Measurements from ENCODE around the gene SPRR3.

Gene SPRR3, protein sequence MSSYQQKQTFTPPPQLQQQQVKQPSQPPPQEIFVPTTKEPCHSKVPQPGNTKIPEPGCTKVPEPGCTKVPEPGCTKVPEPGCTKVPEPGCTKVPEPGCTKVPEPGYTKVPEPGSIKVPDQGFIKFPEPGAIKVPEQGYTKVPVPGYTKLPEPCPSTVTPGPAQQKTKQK

DNA sequence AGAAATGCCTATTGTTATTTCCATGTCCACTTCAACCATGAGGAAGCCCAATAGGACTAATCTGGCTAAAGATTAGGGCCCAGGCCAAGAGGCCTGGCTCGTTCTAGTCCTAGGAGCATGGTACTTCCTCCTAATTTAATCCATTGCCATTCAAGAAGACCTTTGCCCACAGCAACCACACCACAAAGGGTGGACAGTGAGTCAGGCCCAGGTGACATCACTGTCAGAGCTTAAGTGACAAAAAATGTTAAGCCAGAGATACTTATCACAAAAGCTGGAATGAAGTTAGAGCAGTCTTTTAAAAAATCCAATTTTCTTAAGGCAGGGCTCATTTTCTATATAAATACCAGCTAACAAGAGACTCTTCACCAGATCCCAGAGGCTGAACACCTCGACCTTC is at the start of gene SPRR3:
Gene SPRR3, plus strand, starts transcription at position 368 of the 400 bp plus-strand sequence. CDS start 1,272 bp downstream, outside the sequence.
- no peaks in the 10 kb centered on the region for H3K4me1 Mint-ChIP-seq (ENCODE audit: low read depth)
- H3K9me3 Mint-ChIP-seq, result no peaks in the 10 kb centered on the region
- H3K27me3 Mint-ChIP-seq, result peaks cover 20% of the 10 kb centered on the region
- no peak within 1 kb of the TSS for H3K27ac Mint-ChIP-seq
- H3K36me3 Mint-ChIP-seq (ENCODE audit: low read depth), result no peaks in the 10 kb centered on the region
- no peak within 1 kb of the TSS for H3K4me3 Mint-ChIP-seq

DNA sequence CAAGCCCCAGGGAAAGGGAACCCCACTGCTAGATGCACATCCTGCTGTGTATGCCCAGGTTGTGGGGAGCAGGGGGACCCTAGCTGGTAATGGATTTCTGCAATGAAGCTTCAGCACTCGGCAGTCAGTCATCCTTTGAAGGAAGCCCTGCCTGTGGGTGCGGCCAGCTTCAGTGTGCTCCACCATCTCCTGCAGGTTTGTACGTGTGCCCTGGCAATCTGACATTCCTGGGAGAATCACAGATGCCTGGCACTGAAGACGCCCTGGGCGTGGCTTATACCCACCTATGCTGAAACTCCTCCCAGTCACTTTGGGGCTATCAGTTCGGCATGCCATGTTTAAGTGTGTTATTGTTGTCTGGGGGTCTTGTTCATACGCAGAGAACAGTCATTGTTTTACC is 47.8 kb upstream of the SPRR3 start:
- Mint-ChIP-seq H3K9me3 (no peaks in the 10 kb centered on the region), H3K4me1 (ENCODE audit: low read depth) (no peaks in the 10 kb centered on the region), H3K27ac (no peak overlapping the region), H3K4me3 (no peak overlapping the region), H3K36me3 (ENCODE audit: low read depth) (no peaks in the 10 kb centered on the region), H3K27me3 (peaks cover 4% of the 10 kb centered on the region)

DNA sequence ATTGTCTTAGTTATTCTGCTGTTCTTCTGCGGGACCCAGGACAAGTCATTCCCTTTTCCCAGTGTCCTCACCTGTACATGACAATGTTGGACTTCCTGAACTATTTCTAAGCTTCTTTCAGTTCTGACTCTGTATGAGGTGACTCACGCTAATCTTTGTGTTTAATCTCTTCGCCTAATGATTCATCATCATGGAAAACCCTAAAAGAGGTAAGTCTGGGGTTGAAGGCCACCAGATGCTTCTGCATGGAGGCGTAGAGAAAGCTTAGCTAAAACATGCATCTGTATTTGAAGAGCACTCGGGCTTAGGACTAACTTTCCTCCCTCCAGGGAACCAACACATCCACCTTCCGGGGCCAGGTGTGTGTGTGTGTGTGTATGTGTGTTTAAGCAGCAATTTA is 47.1 kb upstream of the SPRR3 start:
- H3K27ac Mint-ChIP-seq, result no peak overlapping the region
- peaks cover 4% of the 10 kb centered on the region for H3K27me3 Mint-ChIP-seq

DNA sequence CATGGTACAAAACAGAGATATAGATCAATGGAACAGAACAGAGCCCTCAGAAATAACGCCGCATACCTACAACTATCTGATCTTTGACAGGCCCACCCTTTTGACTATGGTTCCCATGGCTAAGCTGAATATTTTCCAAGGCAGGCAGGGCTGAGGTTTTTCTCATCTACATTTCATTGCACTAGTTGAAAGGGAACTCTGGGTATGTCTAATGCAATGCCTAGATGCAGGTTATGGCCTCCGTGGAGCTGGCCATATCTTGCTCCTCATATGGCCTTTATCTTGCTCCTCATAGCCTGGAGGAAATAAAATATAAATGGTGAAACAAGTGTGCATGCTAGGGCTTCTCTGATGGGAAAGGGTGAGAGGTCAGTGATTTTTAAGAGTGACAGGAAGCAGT is 44.0 kb upstream of the SPRR3 start:
- Mint-ChIP-seq H3K4me3 (no peak overlapping the region), H3K27ac (no peak overlapping the region), H3K9me3 (no peaks in the 10 kb centered on the region), H3K4me1 (ENCODE audit: low read depth) (no peaks in the 10 kb centered on the region), H3K36me3 (ENCODE audit: low read depth) (no peaks in the 10 kb centered on the region), H3K27me3 (peaks cover 3% of the 10 kb centered on the region)

More for the DNA sequence above, 47.1 kb upstream of the SPRR3 start:
- H3K36me3 Mint-ChIP-seq (ENCODE audit: low read depth), result no peaks in the 10 kb centered on the region
- no peak overlapping the region for H3K4me3 Mint-ChIP-seq
- no peaks in the 10 kb centered on the region for H3K9me3 Mint-ChIP-seq
- H3K4me1 Mint-ChIP-seq (ENCODE audit: low read depth), result no peaks in the 10 kb centered on the region

DNA sequence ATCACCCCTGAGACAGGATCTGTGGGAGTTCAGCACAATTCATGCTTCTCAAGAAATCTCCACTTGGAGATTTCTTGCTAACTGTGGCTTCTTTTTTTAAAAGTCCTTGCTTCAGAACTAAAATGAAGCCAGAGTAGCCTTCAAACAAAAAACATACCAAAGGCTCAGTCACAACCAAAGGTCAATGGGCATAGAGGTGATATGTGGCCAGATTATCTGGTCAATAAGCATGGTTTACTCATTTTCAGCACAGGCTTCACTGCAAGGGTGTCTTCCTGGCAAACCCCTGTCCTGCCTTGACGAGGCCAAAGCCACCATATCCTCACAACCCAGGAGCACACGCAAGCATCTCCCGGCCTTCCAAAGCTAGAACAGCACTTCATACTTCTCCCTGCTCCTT is 42.3 kb upstream of the SPRR3 start:
- Mint-ChIP-seq H3K27me3 (peaks cover 6% of the 10 kb centered on the region), H3K4me1 (ENCODE audit: low read depth) (no peaks in the 10 kb centered on the region), H3K27ac (no peak overlapping the region), H3K36me3 (ENCODE audit: low read depth) (no peaks in the 10 kb centered on the region), H3K4me3 (no peak overlapping the region), H3K9me3 (no peaks in the 10 kb centered on the region)

DNA sequence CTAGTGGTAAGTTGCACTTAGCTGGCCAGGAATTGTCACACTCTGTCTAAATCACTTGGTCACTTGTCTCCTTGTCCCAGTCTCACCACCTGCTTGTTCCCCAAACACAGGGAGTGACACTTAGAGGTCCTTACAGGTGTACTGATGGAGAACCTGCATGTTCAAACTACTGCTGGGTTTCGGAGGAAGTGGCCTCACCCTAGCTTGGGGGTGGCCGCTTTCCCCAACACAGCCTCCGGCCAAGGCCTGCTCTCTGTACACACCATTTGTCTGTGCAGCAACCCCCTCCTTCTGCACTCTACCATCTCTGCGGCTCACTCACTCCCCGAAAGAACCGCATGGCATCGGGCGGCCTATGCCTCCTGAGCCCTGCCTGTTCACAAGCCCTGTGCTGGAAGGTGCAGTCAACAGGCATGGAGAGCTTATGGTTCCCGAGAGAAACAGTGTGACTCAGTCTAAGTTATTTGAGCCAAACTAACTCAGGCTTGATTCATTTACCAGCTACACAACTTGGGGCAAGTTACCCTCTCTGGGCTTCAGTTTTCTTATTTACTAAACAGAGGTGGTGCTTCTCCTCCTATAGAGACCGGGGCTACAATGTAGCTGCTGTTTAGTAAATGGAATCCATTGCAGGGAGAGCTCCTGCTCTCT is 41.6 kb upstream of the SPRR3 start:
- Mint-ChIP-seq H3K36me3 (ENCODE audit: low read depth) (no peaks in the 10 kb centered on the region), H3K9me3 (no peaks in the 10 kb centered on the region), H3K4me3 (no peak overlapping the region), H3K4me1 (ENCODE audit: low read depth) (no peaks in the 10 kb centered on the region), H3K27ac (no peak overlapping the region), H3K27me3 (peaks cover 7% of the 10 kb centered on the region)

DNA sequence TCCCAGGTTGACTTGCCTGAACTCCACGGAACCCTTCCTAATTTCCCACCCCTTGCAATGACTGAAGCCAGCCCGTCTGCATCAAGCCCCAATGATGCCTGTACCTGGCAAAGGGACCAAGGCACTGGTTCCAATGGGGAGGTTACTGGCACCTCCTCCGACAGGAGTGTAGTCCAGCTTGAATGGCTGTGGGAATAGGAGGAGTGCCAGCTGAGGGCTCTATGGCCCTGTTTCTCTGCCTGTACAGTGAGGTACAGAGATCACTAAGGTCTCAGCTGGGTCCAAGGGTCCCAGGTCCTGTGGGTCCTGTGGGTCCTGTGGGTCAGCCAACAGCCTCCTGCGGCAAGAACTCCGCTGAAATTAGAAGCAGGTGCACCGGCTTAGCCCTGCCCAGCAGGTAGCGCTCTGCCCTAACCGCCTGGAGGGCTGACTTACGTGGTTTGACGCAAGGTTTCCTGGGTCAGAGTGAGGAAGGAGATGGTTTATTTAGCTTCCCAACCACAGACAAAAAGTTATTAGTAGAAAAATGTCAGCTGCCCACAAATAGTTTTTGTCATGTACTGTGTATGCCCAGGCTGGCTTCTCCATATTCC is 41.0 kb upstream of the SPRR3 start:
- Mint-ChIP-seq H3K36me3 (ENCODE audit: low read depth) (no peaks in the 10 kb centered on the region), H3K9me3 (no peaks in the 10 kb centered on the region), H3K27ac (no peak overlapping the region), H3K27me3 (peaks cover 13% of the 10 kb centered on the region), H3K4me1 (ENCODE audit: low read depth) (no peaks in the 10 kb centered on the region), H3K4me3 (no peak overlapping the region)

DNA sequence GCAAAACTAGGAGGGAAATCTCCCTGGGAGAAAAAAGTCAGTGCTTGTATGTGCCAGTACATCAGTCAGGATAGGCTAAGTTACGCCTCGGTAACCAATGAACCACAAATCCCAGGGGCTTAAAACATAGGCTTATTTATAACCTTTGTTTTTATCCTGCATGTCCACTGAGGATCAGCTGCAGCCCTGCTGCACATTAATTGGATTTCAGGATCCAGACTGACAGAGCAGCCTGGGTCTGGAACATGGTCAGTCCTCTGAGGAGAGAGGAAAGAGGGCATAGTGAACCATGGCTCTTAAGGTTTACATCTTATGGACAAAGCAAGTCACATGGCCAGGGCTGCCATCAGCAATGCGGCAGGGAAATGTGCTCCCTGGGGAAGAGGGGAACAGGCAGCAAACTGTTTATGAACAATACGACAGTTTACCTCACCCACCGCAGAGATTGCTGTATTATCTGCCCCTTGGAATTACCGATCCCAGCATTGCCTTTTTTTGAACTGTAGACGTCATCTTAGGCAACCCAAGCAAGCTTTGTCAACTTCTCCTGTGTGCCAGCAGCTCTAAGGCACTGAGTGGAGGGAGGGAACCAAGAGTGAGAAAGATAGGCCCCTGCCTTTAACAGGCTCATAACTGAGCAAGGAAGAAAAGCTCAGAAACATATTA is 40.2 kb upstream of the SPRR3 start:
- no peaks in the 10 kb centered on the region for H3K36me3 Mint-ChIP-seq (ENCODE audit: low read depth)
- no peaks in the 10 kb centered on the region for H3K9me3 Mint-ChIP-seq
- no peak overlapping the region for H3K27ac Mint-ChIP-seq
- peaks cover 17% of the 10 kb centered on the region for H3K27me3 Mint-ChIP-seq
- no peak overlapping the region for H3K4me3 Mint-ChIP-seq
- H3K4me1 Mint-ChIP-seq (ENCODE audit: low read depth), result no peaks in the 10 kb centered on the region

DNA sequence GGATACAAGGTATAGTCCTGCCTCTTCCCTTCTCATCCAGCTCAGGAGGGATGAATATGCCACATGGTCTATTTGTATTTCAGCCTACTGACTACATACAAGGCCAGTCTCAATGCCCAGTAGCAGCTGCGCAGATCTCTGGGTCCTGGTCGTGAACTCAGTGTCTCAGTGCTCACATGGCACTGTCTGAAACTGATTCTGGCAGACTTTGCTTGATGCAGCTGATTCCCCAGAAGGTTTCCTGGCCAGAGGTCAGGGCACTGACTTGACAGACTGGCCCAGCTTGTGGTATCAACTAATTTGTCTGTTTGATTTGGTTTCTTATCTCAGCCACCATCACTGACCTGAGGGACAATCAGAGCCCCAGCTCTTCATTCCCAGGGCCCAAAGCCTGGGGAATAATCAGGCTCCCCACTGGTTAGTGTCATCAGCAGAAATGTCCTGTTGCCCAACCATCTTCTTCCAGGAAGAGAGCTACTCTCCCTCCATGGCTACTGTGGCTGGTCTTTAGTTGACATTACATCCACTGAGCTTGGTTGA is 38.6 kb upstream of the SPRR3 start:
- Mint-ChIP-seq H3K4me1 (ENCODE audit: low read depth) (no peaks in the 10 kb centered on the region), H3K4me3 (no peak overlapping the region), H3K27ac (no peak overlapping the region), H3K27me3 (peaks cover 17% of the 10 kb centered on the region), H3K36me3 (ENCODE audit: low read depth) (no peaks in the 10 kb centered on the region), H3K9me3 (no peaks in the 10 kb centered on the region)

DNA sequence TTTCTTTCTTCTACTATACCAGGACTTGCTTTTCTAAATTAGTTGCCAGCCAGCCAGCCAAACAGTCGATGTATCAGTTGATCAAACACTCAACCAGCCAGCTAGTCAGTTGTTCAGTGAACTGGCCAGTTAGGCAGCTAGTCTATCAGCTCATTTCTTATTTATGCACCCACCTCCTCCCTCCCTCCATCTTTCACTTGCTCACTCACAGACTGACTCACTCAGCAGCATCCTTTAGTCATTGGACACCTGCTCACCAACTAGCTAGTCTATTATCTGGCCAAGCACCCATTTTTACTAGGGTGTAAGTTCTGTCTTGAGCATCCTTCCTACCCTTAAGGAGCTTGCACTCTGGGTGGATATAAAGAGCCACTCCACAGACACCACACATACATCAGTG is 37.0 kb upstream of the SPRR3 start:
- Mint-ChIP-seq H3K27ac (no peak overlapping the region), H3K4me3 (no peak overlapping the region), H3K4me1 (ENCODE audit: low read depth) (no peaks in the 10 kb centered on the region), H3K9me3 (no peaks in the 10 kb centered on the region), H3K36me3 (ENCODE audit: low read depth) (no peaks in the 10 kb centered on the region), H3K27me3 (peaks cover 17% of the 10 kb centered on the region)

DNA sequence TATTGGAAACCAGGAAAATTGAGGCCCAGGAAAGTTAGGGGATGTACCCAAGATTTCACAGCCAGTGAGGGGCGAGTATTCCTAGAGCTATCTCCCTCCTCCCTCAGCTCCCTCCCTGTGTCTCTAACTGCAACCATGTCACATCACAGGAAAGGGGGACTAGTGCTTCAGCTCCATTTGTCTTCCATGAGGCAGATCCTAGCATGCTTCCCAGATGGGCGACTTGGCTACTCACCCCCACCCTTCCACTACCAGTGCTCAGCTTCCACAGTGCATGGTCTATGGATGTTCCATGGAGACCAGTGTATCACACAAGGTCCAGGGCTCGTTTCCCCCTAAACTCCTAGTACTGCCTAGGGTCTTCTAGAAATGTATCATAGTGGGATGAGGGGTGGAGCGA is 35.7 kb upstream of the SPRR3 start:
- Mint-ChIP-seq H3K36me3 (ENCODE audit: low read depth) (no peaks in the 10 kb centered on the region), H3K4me1 (ENCODE audit: low read depth) (no peaks in the 10 kb centered on the region), H3K27me3 (peaks cover 17% of the 10 kb centered on the region)

DNA sequence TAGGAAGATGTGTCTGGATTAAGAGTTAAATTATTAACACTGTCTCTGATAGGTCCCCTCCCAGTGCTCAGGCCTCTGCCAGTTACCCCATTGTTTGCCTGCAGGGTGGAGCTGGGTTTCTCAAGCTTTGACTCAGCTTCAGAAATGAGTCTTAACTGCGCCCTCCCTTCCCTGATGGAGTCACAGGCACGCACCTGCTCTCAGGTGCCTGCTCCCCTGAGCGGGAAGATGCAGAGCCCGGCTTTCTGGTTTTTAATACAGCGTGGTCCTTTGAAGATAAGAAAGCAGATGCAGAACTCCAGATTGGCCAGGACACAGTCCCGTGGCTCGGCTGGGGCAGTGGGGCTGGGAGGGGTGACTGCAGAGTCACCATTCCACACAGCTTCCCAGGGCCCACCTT is 34.3 kb upstream of the SPRR3 start:
- Mint-ChIP-seq H3K27me3 (peaks cover 14% of the 10 kb centered on the region), H3K36me3 (ENCODE audit: low read depth) (no peaks in the 10 kb centered on the region), H3K4me3 (no peak overlapping the region), H3K9me3 (no peaks in the 10 kb centered on the region), H3K4me1 (ENCODE audit: low read depth) (no peaks in the 10 kb centered on the region), H3K27ac (no peak overlapping the region)

More for the DNA sequence above, 35.7 kb upstream of the SPRR3 start:
- Mint-ChIP-seq H3K27ac (no peak overlapping the region), H3K9me3 (no peaks in the 10 kb centered on the region), H3K4me3 (no peak overlapping the region)

DNA sequence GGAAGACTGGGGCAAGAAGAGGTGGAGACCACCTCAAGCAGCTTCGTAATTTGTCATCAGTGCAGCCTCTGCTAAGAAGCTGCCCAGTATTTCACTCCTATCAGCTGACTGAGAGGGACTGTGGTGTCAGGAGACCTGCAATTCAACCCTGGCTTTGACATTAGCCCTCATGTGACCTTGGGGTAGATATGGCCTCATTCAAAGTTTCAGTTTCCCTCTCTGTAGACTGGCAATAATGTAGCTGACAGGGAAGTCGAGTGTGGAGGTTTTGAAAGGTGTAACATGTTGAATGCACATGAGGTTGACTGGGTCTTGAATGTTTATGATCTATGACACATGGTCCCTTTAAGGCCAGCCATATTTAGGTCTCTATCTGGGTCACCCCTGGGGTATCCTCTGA is 33.3 kb upstream of the SPRR3 start:
- Mint-ChIP-seq H3K9me3 (no peaks in the 10 kb centered on the region), H3K27ac (no peak overlapping the region), H3K27me3 (peaks cover 22% of the 10 kb centered on the region), H3K4me1 (ENCODE audit: low read depth) (no peaks in the 10 kb centered on the region), H3K4me3 (no peak overlapping the region), H3K36me3 (ENCODE audit: low read depth) (no peaks in the 10 kb centered on the region)

DNA sequence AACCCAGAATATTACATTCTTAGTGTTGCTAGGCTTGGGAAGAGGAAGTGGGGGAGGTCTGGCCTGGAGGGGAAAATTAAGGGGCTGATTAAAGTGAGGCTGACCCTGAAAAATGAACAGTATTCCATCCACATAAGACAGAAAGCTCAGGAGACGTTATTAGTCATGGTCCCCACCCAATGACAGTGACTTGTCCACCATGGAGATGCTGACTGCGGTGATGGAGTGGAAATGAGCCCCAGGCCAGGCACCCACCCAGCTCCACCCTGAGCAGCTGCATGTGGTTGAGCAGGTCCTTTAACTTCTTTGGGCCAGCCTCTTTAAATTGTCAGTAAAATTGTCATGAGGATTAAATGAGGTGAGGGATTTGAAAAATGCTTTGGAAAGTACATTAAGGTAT is 32.5 kb upstream of the SPRR3 start:
- Mint-ChIP-seq H3K27me3 (peaks cover 23% of the 10 kb centered on the region), H3K27ac (no peak overlapping the region), H3K4me1 (ENCODE audit: low read depth) (no peaks in the 10 kb centered on the region), H3K4me3 (no peak overlapping the region), H3K36me3 (ENCODE audit: low read depth) (no peaks in the 10 kb centered on the region), H3K9me3 (no peaks in the 10 kb centered on the region)

DNA sequence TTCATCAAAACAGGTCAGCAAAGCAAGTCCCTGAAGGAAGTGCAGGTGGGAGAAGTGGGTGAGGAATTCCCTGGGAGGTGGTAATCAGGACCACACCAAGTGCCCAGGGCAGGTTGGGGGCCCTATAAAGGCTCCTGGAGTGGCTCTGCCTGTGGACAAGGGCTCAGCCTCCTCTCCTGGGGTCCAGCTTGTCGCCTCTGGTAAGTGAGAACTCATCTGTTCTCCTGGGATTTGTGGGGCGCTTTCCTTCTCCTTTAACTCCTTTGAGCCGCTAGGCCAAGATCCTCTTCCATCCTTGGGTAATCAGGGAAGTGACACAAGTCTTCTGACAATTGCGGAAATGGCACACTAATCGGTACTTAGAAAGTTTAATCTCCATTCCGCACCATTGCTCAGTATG is 31.1 kb upstream of the SPRR3 start, which contains the start of gene SPRR4:
Gene SPRR4, plus strand, starts transcription at position 154 of the 400 bp plus-strand sequence. CDS start 1,243 bp downstream, outside the sequence.
- no peaks in the 10 kb centered on the region for H3K4me1 Mint-ChIP-seq (ENCODE audit: low read depth)

More for the DNA sequence above, 31.1 kb upstream of the SPRR3 start, which contains the start of gene SPRR4:
- peaks cover 17% of the 10 kb centered on the region for H3K27me3 Mint-ChIP-seq
- no peaks in the 10 kb centered on the region for H3K36me3 Mint-ChIP-seq (ENCODE audit: low read depth)
- no peaks in the 10 kb centered on the region for H3K9me3 Mint-ChIP-seq
- H3K4me3 Mint-ChIP-seq, result no peak within 1 kb of the TSS
- no peak within 1 kb of the TSS for H3K27ac Mint-ChIP-seq
